Activated CD8-positive, alpha-beta memory T cell treated with anti-CD3 and anti-CD28 coated beads for 4 hours (primary cell): ENCODE measurements around the gene PARD3B.

Source experiments
- DNase-seq, 2 donors: peaks; one replicate each; pipeline ENCODE4 v3.0.0-alpha.2; 2020; ENCODE audit warnings: low read depth in 2 of 2

PARD3B gene

GRCh38 chr2:205347899-205348298, 802.6 kb downstream of the PARD3B start:
- DNase-seq, result no peak

DNA sequence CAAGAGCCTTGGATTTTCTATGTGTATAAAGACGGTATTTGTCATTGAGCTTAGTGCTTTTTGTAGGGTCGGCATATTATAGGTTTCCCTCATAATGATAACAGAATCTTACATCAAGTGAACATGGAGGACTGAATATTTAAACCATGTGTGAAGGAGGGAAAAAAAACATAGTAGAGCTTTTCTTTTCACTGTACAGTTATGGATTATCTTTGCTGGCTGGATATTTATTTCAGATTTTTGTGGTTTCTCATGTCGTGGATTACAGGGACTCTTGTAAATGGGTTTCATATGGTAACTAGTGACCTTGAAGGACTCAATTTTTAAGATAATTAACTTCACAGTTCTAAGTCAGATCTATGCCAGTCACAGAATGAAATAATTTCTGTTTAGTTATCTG, 806.8 kb downstream of the PARD3B start:
- DNase-seq, result no peak

GRCh38 chr2:205352593-205352992, 807.3 kb downstream of the PARD3B start:
- DNase-seq, result no peak

- DNase-seq, result no peak
These were observed 812.5 kb downstream of the PARD3B start for GRCh38 chr2:205357732-205358131.

- no peak for DNase-seq
These were observed 813.1 kb downstream of the PARD3B start for GRCh38 chr2:205358351-205358815.

DNA sequence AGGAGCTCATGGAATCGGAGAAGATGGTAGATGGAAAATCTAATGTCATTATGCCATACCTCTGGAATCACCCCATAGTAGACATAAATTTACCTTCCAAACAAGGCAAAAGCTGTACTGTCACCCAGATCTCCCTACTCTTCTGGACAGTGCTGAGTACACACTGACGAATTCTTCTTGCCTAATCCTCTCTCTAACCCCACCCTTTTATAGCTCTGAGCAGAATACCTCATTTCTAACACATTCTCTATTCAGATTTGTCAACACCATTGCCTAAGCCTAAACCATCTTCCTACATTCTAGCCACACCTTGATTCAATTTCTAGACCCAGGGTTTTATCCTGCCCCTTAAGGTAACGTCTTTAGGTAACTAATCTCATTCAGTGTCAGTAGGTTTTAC, 816.0 kb downstream of the PARD3B start:
- DNase-seq, result no peak

- no peak for DNase-seq
These were observed 816.7 kb downstream of the PARD3B start for GRCh38 chr2:205361970-205362369.

- no peak for DNase-seq
These were observed 819.0 kb downstream of the PARD3B start for GRCh38 chr2:205364261-205364660.

DNA sequence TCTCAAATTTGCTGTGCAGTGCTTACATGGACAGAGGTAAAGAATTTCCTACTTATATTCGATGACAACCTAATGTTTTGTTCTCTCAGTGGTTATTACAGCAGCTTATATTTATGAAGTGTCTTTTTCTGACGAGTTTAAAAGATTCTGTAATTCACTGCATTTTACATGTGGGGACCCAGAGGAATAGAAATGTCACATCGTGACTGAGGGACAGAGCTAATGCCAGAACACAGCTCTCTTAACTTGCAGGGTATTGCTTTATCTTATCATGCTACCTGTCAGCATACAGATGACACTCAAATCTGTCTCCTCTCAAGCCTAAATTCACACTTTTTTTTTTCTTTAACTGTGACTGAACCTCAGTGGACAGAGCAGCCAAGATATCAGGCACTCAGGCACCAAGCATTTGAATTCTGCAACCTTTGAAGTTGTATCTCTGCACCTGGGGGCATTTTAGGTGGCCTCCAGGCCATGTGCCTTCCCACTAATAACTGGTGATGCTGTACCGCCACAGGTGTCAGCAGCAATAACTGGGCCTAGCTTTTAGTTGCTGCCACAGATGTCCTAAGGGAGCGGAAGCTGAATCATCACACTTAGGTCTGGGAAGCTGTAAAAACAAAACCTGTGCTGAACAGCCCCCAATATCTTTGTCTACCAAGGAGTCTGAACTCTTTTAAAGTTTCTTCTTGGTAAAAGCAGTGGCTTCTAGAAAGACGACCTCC, 821.2 kb downstream of the PARD3B start:
- DNase-seq, result no peak

GRCh38 chr2:205367331-205367935, 822.2 kb downstream of the PARD3B start:
- DNase-seq, result no peak

DNA sequence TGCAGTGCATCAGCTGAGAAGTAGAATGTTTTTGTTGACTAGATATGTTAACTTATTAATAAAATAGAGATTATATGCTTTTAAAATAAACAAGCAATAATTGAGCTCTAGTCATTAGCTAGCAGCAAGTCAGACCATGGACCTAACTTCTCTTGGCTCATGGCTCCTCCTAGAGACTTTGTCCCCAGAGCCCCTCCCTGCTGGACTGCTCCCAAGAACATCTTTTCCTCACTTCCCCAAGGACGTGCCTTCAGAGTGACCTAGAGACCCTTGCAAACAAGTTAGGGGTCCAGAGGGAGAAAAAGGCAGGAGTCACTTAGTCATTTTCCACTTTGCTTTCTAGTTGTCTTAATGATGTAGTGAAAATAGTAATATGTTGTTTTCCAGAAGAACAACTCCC, 824.5 kb downstream of the PARD3B start:
- DNase-seq, result no peak

DNA sequence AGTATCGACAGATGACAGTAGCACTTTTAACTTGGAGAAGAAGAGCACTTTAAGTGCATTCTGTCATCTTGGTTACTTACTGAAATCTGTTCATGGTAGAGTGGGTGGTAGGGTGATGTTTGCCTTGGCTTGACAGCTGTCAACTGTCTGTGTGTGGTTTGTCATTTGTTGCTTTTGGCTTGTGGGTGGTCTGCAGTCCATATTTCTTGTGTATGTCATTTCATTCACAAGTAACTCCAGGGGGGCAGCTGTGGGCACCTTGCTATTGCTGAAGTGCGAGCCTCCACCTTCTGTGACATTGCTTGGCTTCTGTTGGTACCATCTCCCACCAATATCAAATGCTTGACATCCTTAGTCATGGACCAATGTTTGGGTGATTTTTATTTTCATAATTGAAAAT, 825.5 kb downstream of the PARD3B start:
- DNase-seq, result no peak

GRCh38 chr2:205372141-205372540, 826.9 kb downstream of the PARD3B start:
- no peak for DNase-seq

DNA sequence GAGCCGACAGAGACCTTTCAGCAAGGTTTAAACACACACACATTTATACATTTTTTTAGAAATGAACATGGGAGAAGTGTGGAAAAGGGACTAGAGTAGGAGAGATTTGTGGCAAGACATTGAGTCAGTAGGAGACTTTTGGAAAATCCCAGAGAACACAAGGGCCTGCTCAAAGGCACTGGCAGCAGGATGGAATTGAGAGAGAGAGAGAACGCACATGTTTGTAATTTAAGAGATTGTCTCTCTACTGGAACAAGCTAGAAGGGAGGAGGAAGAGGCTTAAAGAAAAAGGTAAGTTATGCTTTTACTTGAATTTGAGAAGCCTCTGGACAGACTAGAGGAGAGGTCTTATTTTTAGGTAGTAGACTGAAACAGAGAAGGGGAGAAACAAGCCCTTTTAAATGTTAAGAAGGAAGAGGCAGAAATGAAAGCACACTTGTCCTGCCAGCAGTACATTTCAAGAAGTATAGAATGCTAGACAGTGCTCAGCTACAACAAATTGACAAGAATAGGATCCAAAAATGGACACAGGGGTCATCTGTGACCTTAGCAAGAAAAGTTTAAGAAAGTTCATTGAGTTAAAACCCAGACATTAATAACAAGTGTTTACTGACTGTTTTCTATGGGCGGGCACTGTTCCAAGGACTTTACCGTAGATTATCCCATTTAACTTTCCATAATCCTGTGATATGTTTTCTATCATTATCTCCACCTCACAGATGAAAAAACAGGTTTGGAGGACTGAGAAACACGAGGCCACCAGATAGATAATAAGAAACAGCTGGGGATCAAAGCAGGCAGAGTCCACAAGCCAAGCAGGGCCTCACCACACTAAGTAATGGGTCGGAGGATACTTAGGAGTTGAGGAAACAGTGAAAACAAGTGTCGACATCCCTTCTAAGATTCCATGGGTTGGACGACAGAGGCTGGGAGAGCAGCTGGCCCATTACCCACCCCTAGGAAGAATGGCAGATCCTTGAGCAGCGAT, 830.5 kb downstream of the PARD3B start:
- no peak for DNase-seq

DNA sequence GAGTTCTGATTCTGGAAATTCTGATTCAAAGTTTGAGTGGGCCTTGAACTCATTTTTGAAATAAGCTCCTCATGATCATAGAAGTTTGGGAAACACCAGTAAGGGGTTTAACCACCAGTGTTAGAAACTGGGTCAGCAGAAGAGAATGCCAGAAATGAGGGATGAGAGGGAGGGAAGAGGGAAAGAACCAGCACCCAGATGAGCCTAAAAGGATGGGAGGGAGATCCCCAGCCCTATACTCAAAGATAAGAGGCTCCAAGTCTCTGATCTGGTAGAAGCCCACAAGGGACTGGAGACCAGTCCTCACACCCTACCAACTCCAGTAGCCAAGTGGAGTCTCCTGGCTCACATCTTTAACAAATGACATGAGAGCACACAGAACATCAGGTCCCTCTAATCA, 832.0 kb downstream of the PARD3B start:
- DNase-seq, result no peak

DNA sequence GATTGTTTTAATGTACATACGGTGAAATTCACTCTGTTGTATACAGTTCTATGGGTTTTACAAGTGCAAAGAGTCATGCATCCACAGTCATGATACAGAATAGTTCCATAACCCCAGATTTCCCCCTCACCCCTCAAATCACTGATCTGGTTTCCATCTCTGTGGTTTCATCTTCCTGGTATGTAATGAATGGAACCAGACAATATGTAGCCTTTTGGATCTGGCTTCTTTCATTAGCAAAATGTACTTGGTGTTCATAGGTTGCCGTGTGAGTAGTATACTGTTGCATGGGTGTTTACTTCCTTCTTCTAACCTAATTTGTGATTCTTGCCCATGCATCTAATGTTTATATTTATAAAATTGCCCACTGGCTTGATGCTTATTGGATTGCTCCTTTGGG, 838.3 kb downstream of the PARD3B start:
- DNase-seq, result no peak

DNA sequence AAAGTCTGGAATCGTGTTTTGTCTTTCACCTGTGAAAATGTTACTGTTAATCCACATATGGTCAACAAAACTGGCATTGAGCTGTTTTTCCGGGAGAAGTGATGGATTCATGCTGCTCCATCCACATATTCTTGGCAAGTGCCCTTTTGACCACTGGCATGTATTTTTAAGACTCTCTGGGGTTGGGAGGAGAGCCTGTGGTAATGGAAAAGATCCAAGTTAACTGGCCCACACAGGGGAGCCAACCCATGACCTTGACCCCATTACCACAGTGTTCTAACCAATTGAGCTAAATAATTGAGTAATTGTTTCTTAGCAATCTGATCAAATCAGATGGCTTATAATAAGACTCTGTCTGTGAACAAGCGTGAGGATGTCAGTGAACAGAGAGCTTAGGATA, 840.8 kb downstream of the PARD3B start:
- DNase-seq, result no peak

- DNase-seq, result no peak
These were observed 842.2 kb downstream of the PARD3B start for GRCh38 chr2:205387350-205388055.

GRCh38 chr2:205390866-205391265, 845.6 kb downstream of the PARD3B start:
- DNase-seq, result no peak

GRCh38 chr2:205401511-205401910, 856.2 kb downstream of the PARD3B start:
- no peak for DNase-seq

DNA sequence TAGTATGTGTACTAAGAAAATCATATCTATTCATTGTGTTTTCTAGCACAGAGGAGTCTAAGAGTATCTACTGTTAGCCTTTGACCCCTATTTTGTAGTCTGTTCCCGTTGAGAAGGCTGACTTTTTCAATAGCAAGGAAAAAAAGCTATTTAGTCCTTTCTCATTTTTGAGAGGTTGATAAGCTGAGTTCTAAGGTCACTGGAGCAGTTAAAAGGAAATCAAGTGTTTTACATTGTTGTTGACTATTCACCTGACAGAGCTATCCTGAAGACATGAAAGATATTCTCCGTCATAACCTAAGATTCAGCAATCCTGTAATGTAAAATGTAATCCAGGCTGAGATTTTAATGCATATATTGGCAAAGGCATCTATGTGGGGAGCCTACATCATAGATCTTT, 856.7 kb downstream of the PARD3B start:
- no peak for DNase-seq
